Activated naive CD4-positive, alpha-beta T cell treated with anti-CD3 and anti-CD28 coated beads for 36 hours (primary cell): ENCODE measurements around the gene SLC37A3. TPM values are rescaled to one million over a fixed set of nuclear protein-coding genes. Genes with fewer than 3 reads are reported as not detected.
A peak's percentile ranks its signal among the peaks of the same experiment; 100 is the strongest.

Experiments used
- CTCF ChIA-PET: fragments of 350-600 bp; sonication (Branson Sonifier 250); formaldehyde crosslinking; loops from one replicate; lab custom pipeline; 2021; ENCODE audit warnings: antibody characterized with exemption; lab: Charles Lee
- DNase-seq: peaks from one replicate; pipeline ENCODE4 v3.0.0-alpha.2; 2020
- H3K27ac Mint-ChIP-seq: one replicate; pipeline ENCODE4 v1.8.0; 2021; ENCODE audit warnings: mild to moderate bottlenecking, mixed read lengths
- H3K27me3 Mint-ChIP-seq: one replicate; pipeline ENCODE4 v1.8.0; 2021; ENCODE audit warnings: low read depth, mixed read lengths
- H3K36me3 Mint-ChIP-seq: one replicate; pipeline ENCODE4 v1.8.0; 2021; ENCODE audit warnings: low read depth, mixed read lengths
- H3K4me1 Mint-ChIP-seq: one replicate; pipeline ENCODE4 v1.8.0; 2021; ENCODE audit warnings: low read depth, mixed read lengths
- H3K4me3 Mint-ChIP-seq: one replicate; pipeline ENCODE4 v1.8.0; 2021; ENCODE audit warnings: mild to moderate bottlenecking, moderate library complexity, mixed read lengths
- H3K9me3 Mint-ChIP-seq: one replicate; pipeline ENCODE4 v1.8.0; 2021; ENCODE audit warnings: mixed read lengths
- intact Hi-C: fragments of 100-400 bp; cut with micrococcal nuclease; formaldehyde crosslinking; loops from one replicate; pipeline ENCODE4 v1.15.1; 2023
- total RNA-seq, 2 experiments: library from RNA; stranded (reverse); gene quantifications; one replicate each; pipeline ENCODE4 v1.2.3, GENCODE V29; 2021

The SLC37A3 gene
- total RNA-seq, 2 experiments from 2014 or later: 25.6 to 28.7 TPM

DNA sequence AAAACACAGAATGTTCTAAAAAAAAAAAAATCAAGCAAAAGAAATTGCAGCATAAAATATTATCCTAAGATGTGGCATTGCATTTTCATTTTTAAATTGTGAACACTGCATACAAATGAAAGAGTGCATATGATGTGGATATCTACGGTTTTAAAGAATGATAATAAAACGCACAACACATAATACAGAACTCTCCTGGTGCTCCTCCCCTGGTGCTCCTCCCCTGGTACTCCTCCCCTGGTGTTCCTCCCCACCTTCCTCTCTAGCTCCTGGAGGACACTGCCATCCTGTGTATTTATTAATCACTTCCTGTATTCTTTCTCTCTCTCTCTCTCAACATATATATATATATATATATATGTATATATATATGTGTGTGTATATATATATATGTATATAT is 100.1 kb downstream of the SLC37A3 start:
- Mint-ChIP-seq H3K4me1 (no peaks in the 10 kb centered on the region), H3K27ac (no peak overlapping the region), H3K36me3 (no peaks in the 10 kb centered on the region), H3K27me3 (no peaks in the 10 kb centered on the region), H3K9me3 (no peaks in the 10 kb centered on the region), H3K4me3 (no peak overlapping the region)
- intact Hi-C loops: loop anchor here (1.0 kb wide), 1 partner anchor 123 kb away; no protein-coding TSS in a partner anchor
- DNase-seq: no peak
- CTCF ChIA-PET: interaction anchor here (1.3 to 2.1 kb wide), 2 partner anchors 8 to 121 kb away, joined by 3 to 7 read pairs; no protein-coding TSS in a partner anchor

DNA sequence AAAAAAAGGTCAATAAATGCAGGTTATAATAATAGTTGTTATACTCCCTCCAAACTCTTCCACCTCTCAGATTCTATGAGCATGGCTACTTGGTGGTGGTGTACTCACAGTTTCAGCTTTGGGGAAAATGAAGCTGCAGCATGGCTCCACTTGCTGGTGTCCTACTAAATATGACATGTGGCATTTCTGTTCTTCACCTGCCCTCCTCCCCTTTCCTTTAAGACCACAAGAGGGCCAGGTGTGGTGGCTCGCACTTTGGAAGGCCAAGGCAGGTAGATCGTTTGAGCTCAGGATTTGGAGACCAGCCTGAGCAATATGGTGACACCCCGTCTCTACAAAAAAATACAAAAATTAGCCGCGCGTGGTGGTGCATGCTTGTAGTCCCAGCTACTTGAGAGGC is 101.1 kb downstream of the SLC37A3 start:
- H3K4me3 Mint-ChIP-seq: no peak overlapping the region
- CTCF ChIA-PET: interaction anchor here (1.1 to 1.4 kb wide), 3 partner anchors 11 to 120 kb away, joined by 3 read pairs; no protein-coding TSS in a partner anchor
- H3K4me1 Mint-ChIP-seq: no peaks in the 10 kb centered on the region
- no peak overlapping the region for H3K27ac Mint-ChIP-seq
- peak; percentile 10 for DNase-seq
- no peaks in the 10 kb centered on the region for H3K9me3 Mint-ChIP-seq
- intact Hi-C loops: no loop called here
- no peaks in the 10 kb centered on the region for H3K27me3 Mint-ChIP-seq
- no peaks in the 10 kb centered on the region for H3K36me3 Mint-ChIP-seq

DNA sequence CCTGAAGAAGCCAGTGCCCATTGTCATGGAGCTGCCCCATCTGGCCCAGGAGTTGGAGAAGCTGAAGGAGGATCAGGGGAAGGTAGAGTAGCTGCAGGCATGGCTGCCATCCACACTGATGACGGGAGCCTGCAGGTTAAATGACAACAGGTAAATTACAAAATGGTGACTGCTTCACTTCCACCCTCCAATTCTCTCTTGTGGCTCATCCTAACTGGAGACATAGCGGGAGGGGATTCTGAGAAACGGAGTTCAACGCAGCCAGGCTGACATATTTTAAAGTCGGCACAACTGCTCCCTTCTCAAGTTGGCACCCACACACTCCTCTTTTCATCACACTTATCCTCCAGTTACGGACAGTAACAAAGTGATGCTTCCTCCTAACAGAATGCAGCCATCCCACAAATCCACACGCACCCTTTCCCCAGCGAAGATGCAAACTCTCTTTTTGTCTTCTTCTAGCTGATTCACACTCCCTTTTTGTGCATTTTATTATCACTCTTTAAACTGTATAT is 103.0 kb downstream of the SLC37A3 start:
- Mint-ChIP-seq H3K4me3 (no peak overlapping the region), H3K9me3 (no peaks in the 10 kb centered on the region), H3K27ac (no peak overlapping the region), H3K36me3 (no peaks in the 10 kb centered on the region), H3K27me3 (no peaks in the 10 kb centered on the region), H3K4me1 (no peaks in the 10 kb centered on the region)
- DNase-seq: no peak
- intact Hi-C loops: no loop called here
- CTCF ChIA-PET: interaction anchor here (0.6 to 1.1 kb wide), 2 partner anchors 10 to 1419 kb away, joined by 3 read pairs; no protein-coding TSS in a partner anchor

- CTCF ChIA-PET: interaction anchor here (1.1 kb wide), 1 partner anchor 10 kb away, joined by 3 read pairs; no protein-coding TSS in a partner anchor
- no peaks in the 10 kb centered on the region for H3K4me1 Mint-ChIP-seq
- H3K27me3 Mint-ChIP-seq: no peaks in the 10 kb centered on the region
These were observed 103.9 kb downstream of the SLC37A3 start for GRCh38 chr7:140294454-140294853.

DNA sequence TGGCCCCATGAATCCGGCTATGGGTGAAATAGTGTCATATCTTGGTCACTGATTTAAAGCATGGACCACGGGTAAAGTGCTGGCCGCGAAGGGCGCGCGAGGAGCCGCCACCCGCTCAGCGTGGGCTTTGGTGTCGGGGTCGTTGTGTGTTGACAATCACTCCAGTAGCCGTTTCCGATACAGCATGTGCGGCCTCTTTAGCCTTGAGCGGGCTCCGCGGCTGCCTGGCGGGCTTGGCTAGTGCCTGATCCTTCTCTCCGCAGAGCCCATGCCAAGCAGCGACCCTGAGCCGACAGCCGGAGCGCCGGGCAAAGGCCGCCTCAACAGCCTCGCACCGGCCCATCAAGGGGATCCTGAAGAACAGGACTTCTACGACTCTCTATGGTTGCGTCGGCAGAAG is 105.9 kb downstream of the SLC37A3 start:
- intact Hi-C loops: no loop called here
- Mint-ChIP-seq H3K4me1 (no peaks in the 10 kb centered on the region), H3K36me3 (no peaks in the 10 kb centered on the region), H3K27ac (no peak overlapping the region), H3K4me3 (no peak overlapping the region), H3K9me3 (no peaks in the 10 kb centered on the region), H3K27me3 (no peaks in the 10 kb centered on the region)
- CTCF ChIA-PET: no interaction called here
- DNase-seq: no peak

More at GRCh38 chr7:140294454-140294853, 103.9 kb downstream of the SLC37A3 start:
- no peak for DNase-seq
- no peak overlapping the region for H3K27ac Mint-ChIP-seq
- intact Hi-C loops: no loop called here
- no peaks in the 10 kb centered on the region for H3K36me3 Mint-ChIP-seq
- no peak overlapping the region for H3K4me3 Mint-ChIP-seq
- H3K9me3 Mint-ChIP-seq: no peaks in the 10 kb centered on the region

GRCh38 chr7:140289804-140290203 is 108.5 kb downstream of the SLC37A3 start:
- Mint-ChIP-seq H3K4me3 (no peak overlapping the region), H3K27ac (no peak overlapping the region), H3K4me1 (no peaks in the 10 kb centered on the region), H3K9me3 (no peaks in the 10 kb centered on the region), H3K27me3 (no peaks in the 10 kb centered on the region), H3K36me3 (no peaks in the 10 kb centered on the region)
- DNase-seq: no peak
- CTCF ChIA-PET: interaction anchor here (0.6 to 1.1 kb wide), 2 partner anchors 10 to 940 kb away, joined by 4 to 7 read pairs; no protein-coding TSS in a partner anchor
- intact Hi-C loops: no loop called here

- H3K4me1 Mint-ChIP-seq: no peaks in the 10 kb centered on the region
- H3K27me3 Mint-ChIP-seq: no peaks in the 10 kb centered on the region
- no peak overlapping the region for H3K27ac Mint-ChIP-seq
- DNase-seq: no peak
- CTCF ChIA-PET: no interaction called here
- no peak overlapping the region for H3K4me3 Mint-ChIP-seq
- no peaks in the 10 kb centered on the region for H3K36me3 Mint-ChIP-seq
- H3K9me3 Mint-ChIP-seq: no peaks in the 10 kb centered on the region
- intact Hi-C loops: no loop called here
These were observed 110.3 kb downstream of the SLC37A3 start for GRCh38 chr7:140287988-140288387.

GRCh38 chr7:140285938-140286337 is 112.4 kb downstream of the SLC37A3 start:
- CTCF ChIA-PET: interaction anchor here (0.6 kb wide), 1 partner anchor 31 kb away, joined by 4 read pairs; no protein-coding TSS in a partner anchor
- Mint-ChIP-seq H3K27me3 (no peaks in the 10 kb centered on the region), H3K4me3 (no peak overlapping the region), H3K9me3 (no peaks in the 10 kb centered on the region), H3K4me1 (no peaks in the 10 kb centered on the region), H3K27ac (no peak overlapping the region), H3K36me3 (no peaks in the 10 kb centered on the region)
- DNase-seq: no peak
- intact Hi-C loops: no loop called here

DNA sequence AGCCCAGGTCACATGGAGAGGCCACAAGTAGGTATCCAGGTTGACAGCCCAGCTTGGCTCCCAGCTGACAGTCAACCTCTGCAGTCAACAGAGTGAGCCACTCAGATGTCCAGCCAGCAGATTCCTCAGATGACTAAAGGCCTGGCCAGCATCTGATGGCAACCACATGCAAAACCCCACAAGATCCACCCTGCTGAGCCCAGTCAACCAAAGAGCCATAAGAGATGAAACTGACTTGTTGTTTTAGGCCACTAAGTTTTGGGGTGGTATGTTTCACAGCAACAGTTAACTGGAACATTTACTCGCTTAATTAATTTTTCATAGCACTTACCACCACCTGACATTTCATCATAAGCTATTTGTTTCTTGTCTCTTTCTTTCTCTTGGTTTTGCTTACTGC is 114.3 kb downstream of the SLC37A3 start:
- CTCF ChIA-PET: interaction anchor here (0.7 kb wide), 1 partner anchor 32 kb away, joined by 4 read pairs; no protein-coding TSS in a partner anchor
- intact Hi-C loops: no loop called here
- H3K4me1 Mint-ChIP-seq: no peaks in the 10 kb centered on the region

More for the DNA sequence above, 114.3 kb downstream of the SLC37A3 start:
- no peaks in the 10 kb centered on the region for H3K9me3 Mint-ChIP-seq
- DNase-seq: no peak
- H3K27ac Mint-ChIP-seq: no peak overlapping the region
- no peaks in the 10 kb centered on the region for H3K36me3 Mint-ChIP-seq
- no peaks in the 10 kb centered on the region for H3K27me3 Mint-ChIP-seq
- no peak overlapping the region for H3K4me3 Mint-ChIP-seq

Other genes starting within 250 kb of the SLC37A3 start
- gene KDM7A, start 221.5 kb downstream of the SLC37A3 start, total RNA-seq: 10 to 100 TPM; 27.4 to 29.3 TPM
- gene RAB19, start 5.5 kb upstream of the SLC37A3 start, total RNA-seq: 1 to 10 TPM; 4.6 to 5.2 TPM
- 10 to 100 TPM; 77.6 to 78.6 TPM for gene MKRN1, start 81.0 kb upstream of the SLC37A3 start, total RNA-seq
- gene DENND2A, start 242.3 kb upstream of the SLC37A3 start, total RNA-seq: not detected